Cardiac fibroblast (primary cell): ENCODE measurements around the gene STRN.

Experiments used
- DNase-seq, 2 donors: peaks; one replicate each; pipeline versions ENCODE4 v3.0.0 to v3.0.0-alpha.2; 2010; ENCODE audit warnings: low read depth in 2 of 2
- H3K4me3 ChIP-seq, 2 donors: replicated peaks in 1 of 2; 1 replicate in 1 of 2; 2 replicates in 1 of 2; pipeline ENCODE4 v1.5.1; 2011; ENCODE audit warnings: low read depth in 2 of 2, low read length in 2 of 2, mild to moderate bottlenecking in 2 of 2, moderate library complexity in 1 of 2
- CTCF ChIP-seq: IDR thresholded peaks from one replicate; pipeline ENCODE4 v1.5.1; 2011; ENCODE audit warnings: low read depth, mild to moderate bottlenecking, low read length, inconsistent platforms

STRN gene

GRCh38 chr2:36921984-36922383 is 44.4 kb downstream of the STRN start:
- H3K4me3 ChIP-seq, result no peak overlapping the region
- no peak for DNase-seq
- no peak for TF ChIP-seq CTCF

- H3K4me3 ChIP-seq, result no peak overlapping the region
- no peak for DNase-seq
- TF ChIP-seq CTCF, result no peak
Measured at GRCh38 chr2:36919041-36919837, 47.1 kb downstream of the STRN start.

- no peak overlapping the region for H3K4me3 ChIP-seq
- peak in 1 of 2 donors; percentile 31 for DNase-seq
- TF ChIP-seq CTCF, result peak; percentile 48
Measured at GRCh38 chr2:36918307-36918706, 48.0 kb downstream of the STRN start.

- no peak overlapping the region for H3K4me3 ChIP-seq
- TF ChIP-seq CTCF, result no peak
- DNase-seq, result no peak
Measured at GRCh38 chr2:36915627-36916026, 50.7 kb downstream of the STRN start.

- TF ChIP-seq CTCF, result no peak
- DNase-seq, result peak in 1 of 2 donors; percentile 62
- H3K4me3 ChIP-seq, result no peak overlapping the region
Measured at GRCh38 chr2:36912695-36913094, 53.6 kb downstream of the STRN start.

GRCh38 chr2:36911012-36911411 is 55.3 kb downstream of the STRN start:
- TF ChIP-seq CTCF, result no peak
- no peak overlapping the region for H3K4me3 ChIP-seq
- no peak for DNase-seq

GRCh38 chr2:36906277-36906676 is 60.1 kb downstream of the STRN start:
- no peak overlapping the region for H3K4me3 ChIP-seq
- no peak for TF ChIP-seq CTCF
- no peak for DNase-seq
